HCT116 (cell line): Measurements from ENCODE around the gene AGBL3. TPM values are rescaled to one million over a fixed set of nuclear protein-coding genes. Genes with fewer than 3 reads are reported as not detected.

Experiments used
- ATAC-seq: fragments of 200-7000 bp; cut with Tn5 transposase; 2 replicates; pipeline ENCODE4 v1.9.1; 2020; ENCODE audit warnings: mild to moderate bottlenecking, moderate library complexity
- BruUV-seq: library from RNA; stranded (reverse); fragments of 400-500 nt; replicated peaks from 2 replicates; lab custom pipeline; 2021; lab: Mats Ljungman, UMichigan
- CTCF ChIA-PET: fragments of 300-600 bp; sonication (Branson Sonifier 250); formaldehyde crosslinking; loops from one replicate; lab custom pipeline; 2021; ENCODE audit warnings: antibody characterized with exemption; lab: Charles Lee
- POLR2A ChIA-PET: fragments of 300-600, 350-600 bp; sonication (Branson Sonifier 250); formaldehyde crosslinking; loops from one replicate; lab custom pipeline; 2021; ENCODE audit warnings: antibody characterized with exemption; lab: Charles Lee
- RAD21 ChIA-PET, 2 experiments: fragments of 300-600 bp; sonication (Branson Sonifier 250); formaldehyde crosslinking; loops; one replicate each; lab custom pipeline; 2023; ENCODE audit warnings: low total read pairs in 2 of 2; ENCODE audit not compliant: uncharacterized antibody in 2 of 2, unreplicated experiment in 2 of 2, low non-redundant PET in 1 of 2; lab: Charles Lee
- DNase-seq: peaks from one replicate; pipeline ENCODE4 v3.0.0-alpha.2; 2010; ENCODE audit warnings: low read depth, low spot score
- H2AFZ ChIP-seq: fragments of 200-600 bp; shearing (Covaris generic), sonication (generic); 2 replicates; pipeline ENCODE4 v1.6.1; 2017; ENCODE audit warnings: low read depth, mixed run types, mixed read lengths, antibody characterized with exemption, low read length; ENCODE audit not compliant: poor library complexity, severe bottlenecking
- H3K27ac ChIP-seq: 2 replicates; pipeline ENCODE4 v1.5.1; 2012; ENCODE audit warnings: low read depth, low read length
- H3K27me3 ChIP-seq: fragments of 200-600 bp; sonication (generic); 2 replicates; pipeline ENCODE4 v1.6.1; 2016; ENCODE audit warnings: mixed run types, low read length, mixed read lengths; ENCODE audit not compliant: insufficient read depth
- H3K36me3 ChIP-seq, 2 experiments: fragments of 200-500 bp in 1 of 2; fragments of 200-600 bp in 1 of 2; sonication (Bioruptor generic) in 1 of 2; sonication (generic) in 1 of 2; 2 replicates each; pipeline versions ENCODE4 v1.5.1 to v1.6.1; 2014 to 2016; ENCODE audit warnings: low read length in 2 of 2, inconsistent platforms in 1 of 2, mixed read lengths in 1 of 2, mixed run types in 1 of 2; ENCODE audit not compliant: insufficient read depth in 2 of 2, control insufficient read depth in 1 of 2
- H3K4me1 ChIP-seq, 2 experiments: fragments of 200-600 bp in 1 of 2; sonication (generic) in 1 of 2; 2 replicates each; pipeline versions ENCODE4 v1.5.1 to v1.6.1; 2012 to 2017; ENCODE audit warnings: low read length in 2 of 2, inconsistent platforms in 1 of 2, mild to moderate bottlenecking in 1 of 2, mixed read lengths in 1 of 2, mixed run types in 1 of 2, moderate library complexity in 1 of 2; ENCODE audit not compliant: insufficient read depth in 2 of 2, control insufficient read depth in 1 of 2
- H3K4me2 ChIP-seq: fragments of 200-600 bp; sonication (generic); 2 replicates; pipeline ENCODE4 v1.6.1; 2017; ENCODE audit warnings: mixed run types, low read length, mixed read lengths
- H3K4me3 ChIP-seq, 2 experiments: fragments of 200-600 bp in 1 of 2; sonication (generic) in 1 of 2; replicated peaks in 1 of 2; 2 replicates each; pipeline ENCODE4 v1.5.1; 2011 to 2016; ENCODE audit warnings: low read length in 2 of 2, control low read depth in 1 of 2, low read depth in 1 of 2, mild to moderate bottlenecking in 1 of 2, mixed read lengths in 1 of 2, mixed run types in 1 of 2
- H3K79me2 ChIP-seq: fragments of 200-600 bp; sonication (generic); 2 replicates; pipeline ENCODE4 v1.6.1; 2017; ENCODE audit warnings: mild to moderate bottlenecking, mixed run types, low read length, moderate library complexity, mixed read lengths; ENCODE audit not compliant: insufficient read depth
- H3K9ac ChIP-seq: fragments of 200-600 bp; sonication (generic); 2 replicates; pipeline ENCODE4 v1.6.1; 2016; ENCODE audit warnings: low read length, mixed read lengths
- H3K9me2 ChIP-seq: fragments of 200-600 bp; sonication (generic), shearing (Covaris generic); 2 replicates; pipeline ENCODE4 v1.6.1; 2017; ENCODE audit warnings: mixed run types, mild to moderate bottlenecking, moderate library complexity; ENCODE audit not compliant: insufficient read depth
- H3K9me3 ChIP-seq, 2 experiments: fragments of 200-500 bp in 1 of 2; fragments of 200-600 bp in 1 of 2; sonication (Bioruptor generic) in 1 of 2; sonication (generic) in 1 of 2; 2 replicates each; pipeline ENCODE4 v1.6.1; 2014 to 2017; ENCODE audit warnings: low read length in 2 of 2, mixed read lengths in 2 of 2, inconsistent platforms in 1 of 2, low read depth in 1 of 2, mild to moderate bottlenecking in 1 of 2, mixed run types in 1 of 2, moderate library complexity in 1 of 2; ENCODE audit not compliant: control insufficient read depth in 1 of 2, insufficient read depth in 1 of 2
- H4K20me1 ChIP-seq: fragments of 200-600 bp; sonication (generic), shearing (Covaris generic); 2 replicates; pipeline ENCODE4 v1.6.1; 2017; ENCODE audit warnings: mixed run types, mild to moderate bottlenecking, moderate library complexity; ENCODE audit not compliant: insufficient read depth
- intact Hi-C: fragments of 100-400 bp; cut with micrococcal nuclease; formaldehyde crosslinking; loops from 2 replicates; pipeline ENCODE4 v1.10.0; 2022
- total RNA-seq: library from RNA; stranded (reverse); gene quantifications from one replicate; pipeline ENCODE4 v1.2.1, GENCODE V29; 2021; ENCODE audit not compliant: unreplicated experiment
- TF ChIP-seq, protein P1 (sequence below): IDR thresholded peaks from 2 replicates; pipeline ENCODE4 v1.6.1; 2012; ENCODE audit warnings: low read depth

Gene AGBL3
- total RNA-seq, 1 experiment from 2014 or later: 1.9 TPM

DNA sequence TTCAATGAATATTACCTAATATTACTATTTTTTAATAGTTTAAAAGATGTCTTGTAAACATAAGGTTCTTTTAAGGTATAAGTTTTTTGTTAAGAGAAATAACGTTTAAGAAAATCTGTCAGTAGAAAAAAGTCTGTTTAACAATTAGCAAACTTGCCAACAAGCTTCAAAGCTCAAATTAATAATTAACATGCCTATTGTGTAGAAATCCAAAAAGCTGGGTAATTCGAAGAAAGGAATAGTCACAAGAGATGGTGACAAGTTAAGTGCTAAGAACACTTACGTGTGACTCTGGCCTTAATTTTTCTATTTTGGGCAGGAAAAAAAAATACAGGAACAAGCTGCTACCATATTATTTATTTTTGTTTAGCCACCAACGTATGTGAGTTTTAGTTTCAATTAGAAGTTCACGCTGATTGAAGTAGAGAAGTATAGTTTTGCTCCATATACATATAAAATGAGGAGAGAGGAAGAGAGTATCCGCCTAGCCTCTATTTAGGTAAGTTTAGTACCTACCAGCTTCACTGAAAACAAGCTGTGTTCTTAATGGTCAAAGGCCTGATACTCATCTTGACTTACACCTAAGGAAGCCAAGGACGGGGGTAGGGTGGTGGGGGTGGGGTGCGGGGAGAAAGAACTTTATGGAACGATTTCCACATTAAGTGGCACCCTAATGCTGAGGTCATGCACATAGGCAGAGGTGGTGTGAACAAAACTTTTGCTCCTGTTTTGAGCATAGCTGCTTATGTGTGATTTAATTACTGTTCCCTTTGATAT lies 43.4 kb upstream of the AGBL3 start:
- H3K4me3 ChIP-seq: no peak overlapping the region
- intact Hi-C loops: loop anchor here (1.0 to 10.0 kb wide), 3 partner anchors 66 to 508 kb away; no protein-coding TSS in a partner anchor
- ChIA-PET CTCF (interaction anchor here (0.6 to 2.4 kb wide), 10 partner anchors 9 to 310 kb away, joined by 3 to 11 read pairs (median 4); no protein-coding TSS in a partner anchor), POLR2A (no interaction called here), RAD21 (interaction anchor here in 1 of 2 experiments (0.6 kb wide), 1 partner anchor 323 kb away, joined by 4 read pairs; no protein-coding TSS in a partner anchor)
- no peak for DNase-seq
- no peak overlapping the region for H2AFZ ChIP-seq
- no TSS peak for BruUV-seq
- no peak overlapping the region for H3K27ac ChIP-seq
- no peak overlapping the region for H3K4me2 ChIP-seq
- no peaks in the 10 kb centered on the region for H4K20me1 ChIP-seq
- H3K27me3 ChIP-seq: no peaks in the 10 kb centered on the region
- H3K36me3 ChIP-seq: no peaks in the 10 kb centered on the region; a peak in 1 of 4 replicates
- TF ChIP-seq, protein P1, sequence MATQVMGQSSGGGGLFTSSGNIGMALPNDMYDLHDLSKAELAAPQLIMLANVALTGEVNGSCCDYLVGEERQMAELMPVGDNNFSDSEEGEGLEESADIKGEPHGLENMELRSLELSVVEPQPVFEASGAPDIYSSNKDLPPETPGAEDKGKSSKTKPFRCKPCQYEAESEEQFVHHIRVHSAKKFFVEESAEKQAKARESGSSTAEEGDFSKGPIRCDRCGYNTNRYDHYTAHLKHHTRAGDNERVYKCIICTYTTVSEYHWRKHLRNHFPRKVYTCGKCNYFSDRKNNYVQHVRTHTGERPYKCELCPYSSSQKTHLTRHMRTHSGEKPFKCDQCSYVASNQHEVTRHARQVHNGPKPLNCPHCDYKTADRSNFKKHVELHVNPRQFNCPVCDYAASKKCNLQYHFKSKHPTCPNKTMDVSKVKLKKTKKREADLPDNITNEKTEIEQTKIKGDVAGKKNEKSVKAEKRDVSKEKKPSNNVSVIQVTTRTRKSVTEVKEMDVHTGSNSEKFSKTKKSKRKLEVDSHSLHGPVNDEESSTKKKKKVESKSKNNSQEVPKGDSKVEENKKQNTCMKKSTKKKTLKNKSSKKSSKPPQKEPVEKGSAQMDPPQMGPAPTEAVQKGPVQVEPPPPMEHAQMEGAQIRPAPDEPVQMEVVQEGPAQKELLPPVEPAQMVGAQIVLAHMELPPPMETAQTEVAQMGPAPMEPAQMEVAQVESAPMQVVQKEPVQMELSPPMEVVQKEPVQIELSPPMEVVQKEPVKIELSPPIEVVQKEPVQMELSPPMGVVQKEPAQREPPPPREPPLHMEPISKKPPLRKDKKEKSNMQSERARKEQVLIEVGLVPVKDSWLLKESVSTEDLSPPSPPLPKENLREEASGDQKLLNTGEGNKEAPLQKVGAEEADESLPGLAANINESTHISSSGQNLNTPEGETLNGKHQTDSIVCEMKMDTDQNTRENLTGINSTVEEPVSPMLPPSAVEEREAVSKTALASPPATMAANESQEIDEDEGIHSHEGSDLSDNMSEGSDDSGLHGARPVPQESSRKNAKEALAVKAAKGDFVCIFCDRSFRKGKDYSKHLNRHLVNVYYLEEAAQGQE: no peak
- H3K9me2 ChIP-seq: no peaks in the 10 kb centered on the region
- no peaks in the 10 kb centered on the region for H3K79me2 ChIP-seq
- ATAC-seq: no peak
- no peaks in the 10 kb centered on the region for H3K9me3 ChIP-seq
- H3K9ac ChIP-seq: no peak overlapping the region
- no peaks in the 10 kb centered on the region for H3K4me1 ChIP-seq
